WTC11 (cell line): ENCODE measurements around the gene ZC3H12C.

ENCODE experiments used
- SMAD4 ChIP-seq: sonication (generic); formaldehyde crosslinking; IDR thresholded peaks from 2 replicates; pipeline ENCODE4 v1.8.0; 2022; ENCODE audit warnings: mild to moderate bottlenecking, missing genetic modification reagents
- TF ChIP-seq, protein P1 (sequence below): sonication (generic); formaldehyde crosslinking; IDR thresholded peaks from 2 replicates; pipeline ENCODE4 v1.8.1; 2022; ENCODE audit warnings: low read depth, missing genetic modification reagents, borderline replicate concordance

DNA sequence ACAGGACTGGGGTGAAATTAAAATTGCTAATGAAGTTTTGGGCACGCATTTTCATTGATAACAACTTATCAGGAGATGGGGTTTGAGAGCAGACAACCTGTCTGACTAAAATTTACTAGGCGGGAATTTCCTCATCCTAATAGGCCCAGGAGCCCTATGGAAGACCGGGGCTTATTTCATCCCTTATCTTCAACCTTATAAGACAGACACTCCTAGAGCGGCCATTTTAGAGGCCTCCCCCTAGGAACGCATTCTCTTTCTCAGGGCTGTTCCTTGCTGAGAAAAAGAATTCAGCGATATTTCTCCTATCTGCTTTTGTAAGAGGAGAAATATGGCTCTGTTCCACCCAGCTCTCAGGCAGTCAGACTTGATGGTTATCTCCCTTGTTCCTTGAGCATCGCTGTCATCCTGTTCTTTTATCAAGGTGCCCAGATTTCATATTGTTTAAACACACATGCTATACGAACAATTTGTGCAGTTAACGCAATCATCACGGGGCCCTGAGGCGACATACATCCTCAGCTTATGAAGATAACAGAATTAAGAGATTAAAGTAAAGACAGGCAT is 39.3 kb upstream of the ZC3H12C start:
- no peak for TF ChIP-seq SMAD4 (CRISPR knock-in tag)
- TF ChIP-seq, protein P1, sequence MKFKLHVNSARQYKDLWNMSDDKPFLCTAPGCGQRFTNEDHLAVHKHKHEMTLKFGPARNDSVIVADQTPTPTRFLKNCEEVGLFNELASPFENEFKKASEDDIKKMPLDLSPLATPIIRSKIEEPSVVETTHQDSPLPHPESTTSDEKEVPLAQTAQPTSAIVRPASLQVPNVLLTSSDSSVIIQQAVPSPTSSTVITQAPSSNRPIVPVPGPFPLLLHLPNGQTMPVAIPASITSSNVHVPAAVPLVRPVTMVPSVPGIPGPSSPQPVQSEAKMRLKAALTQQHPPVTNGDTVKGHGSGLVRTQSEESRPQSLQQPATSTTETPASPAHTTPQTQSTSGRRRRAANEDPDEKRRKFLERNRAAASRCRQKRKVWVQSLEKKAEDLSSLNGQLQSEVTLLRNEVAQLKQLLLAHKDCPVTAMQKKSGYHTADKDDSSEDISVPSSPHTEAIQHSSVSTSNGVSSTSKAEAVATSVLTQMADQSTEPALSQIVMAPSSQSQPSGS (CRISPR knock-in tag), result no peak
